Measurements from ENCODE around the gene TEK.
"Not testable (repeated sequence)": the region's sequence is repeated elsewhere in the genome, so short reads cannot be mapped to it uniquely, and the experiment has no call there.

Gene TEK

GRCh38 chr9:27194401-27195091 lies 85.5 kb downstream of the TEK start:
- DNase-seq (ENCODE audit: low read depth in 1 of 2, low spot score in 1 of 2): no peak
- TF ChIP-seq JUND (IDR thresholded peaks at IDR 0.05; ENCODE audit: low read depth): no peak
- in situ Hi-C loops (cut with HindIII; ENCODE audit: low pct_unique_long_range_greater_than_20kb, low sequenced_read_pairs): no loop called here

DNA sequence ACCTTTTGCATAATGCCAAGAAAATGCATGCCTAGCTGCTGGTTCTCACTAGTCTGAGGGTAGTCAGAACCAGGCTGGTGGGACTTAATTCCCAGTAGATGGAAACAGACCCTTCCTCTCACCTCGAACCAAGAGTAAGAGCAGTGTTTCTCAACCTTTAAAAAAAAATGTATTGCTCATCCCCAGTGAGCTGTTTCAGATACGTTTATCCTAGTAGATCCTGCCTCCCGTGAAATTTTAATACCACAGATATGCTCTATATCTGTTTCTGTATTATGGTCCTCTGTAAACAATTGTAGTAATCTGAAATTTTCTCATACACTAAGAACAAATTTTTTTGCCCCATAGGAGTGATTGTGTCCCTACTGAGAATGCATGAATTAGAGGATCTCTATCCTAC lies 86.2 kb downstream of the TEK start:
- DNase-seq (ENCODE audit: low read depth in 1 of 2, low spot score in 1 of 2): no peak
- no peak for TF ChIP-seq JUND (IDR thresholded peaks at IDR 0.05; ENCODE audit: low read depth)
- in situ Hi-C loops (cut with HindIII; ENCODE audit: low pct_unique_long_range_greater_than_20kb, low sequenced_read_pairs): no loop called here

GRCh38 chr9:27196383-27196782 lies 87.4 kb downstream of the TEK start:
- no peak for TF ChIP-seq JUND (IDR thresholded peaks at IDR 0.05; ENCODE audit: low read depth)
- no peak for DNase-seq (ENCODE audit: low read depth in 1 of 2, low spot score in 1 of 2)
- in situ Hi-C loops (cut with HindIII; ENCODE audit: low pct_unique_long_range_greater_than_20kb, low sequenced_read_pairs): no loop called here

DNA sequence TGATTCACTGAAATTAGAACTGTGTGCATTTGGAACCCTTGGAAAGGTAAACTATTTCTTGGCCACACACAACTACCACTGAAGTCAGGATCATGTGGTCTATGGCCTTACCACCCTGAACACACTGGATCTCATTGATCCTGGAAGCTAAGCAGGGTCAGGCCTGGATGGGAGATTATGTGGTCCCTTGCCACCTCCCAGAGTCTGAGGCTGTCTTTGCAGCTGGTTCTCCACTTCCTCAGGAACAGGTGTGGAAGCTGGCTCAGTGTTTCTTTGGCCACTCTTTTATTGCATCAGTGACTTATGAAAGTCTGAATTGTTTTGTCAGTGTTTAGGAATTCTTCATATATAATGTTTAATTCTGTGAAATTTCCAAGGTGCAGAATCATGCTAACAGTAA lies 89.2 kb downstream of the TEK start:
- TF ChIP-seq JUND (IDR thresholded peaks at IDR 0.05; ENCODE audit: low read depth): no peak
- in situ Hi-C loops (cut with HindIII; ENCODE audit: low pct_unique_long_range_greater_than_20kb, low sequenced_read_pairs): no loop called here
- DNase-seq (ENCODE audit: low read depth in 1 of 2, low spot score in 1 of 2): peak in 1 of 2 experiments; percentile 9

GRCh38 chr9:27202056-27202455 lies 93.0 kb downstream of the TEK start:
- TF ChIP-seq JUND (IDR thresholded peaks at IDR 0.05; ENCODE audit: low read depth): no peak
- in situ Hi-C loops (cut with HindIII; ENCODE audit: low pct_unique_long_range_greater_than_20kb, low sequenced_read_pairs): no loop called here
- no peak for DNase-seq (ENCODE audit: low read depth in 1 of 2, low spot score in 1 of 2)

DNA sequence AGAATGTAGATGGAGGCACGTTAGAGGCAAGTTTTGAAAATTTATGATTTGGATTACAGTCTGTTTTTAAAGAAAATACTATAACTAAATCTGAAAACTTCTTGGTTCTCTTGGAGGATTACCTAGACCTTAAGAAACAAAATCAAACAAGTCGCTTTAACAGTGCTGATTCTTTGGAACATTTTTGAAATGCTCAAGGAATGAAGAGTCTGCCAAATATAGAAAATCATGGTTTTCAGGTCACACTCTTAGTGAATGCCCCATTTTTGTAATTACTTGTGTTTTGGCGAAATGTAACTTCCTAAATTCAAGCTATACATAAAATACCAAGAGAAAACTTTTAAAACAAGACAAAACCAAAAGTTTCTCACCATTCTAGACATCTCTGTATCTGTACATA lies 94.8 kb downstream of the TEK start:
- in situ Hi-C loops (cut with HindIII; ENCODE audit: low pct_unique_long_range_greater_than_20kb, low sequenced_read_pairs): no loop called here
- no peak for DNase-seq (ENCODE audit: low read depth in 1 of 2, low spot score in 1 of 2)
- no peak for TF ChIP-seq JUND (IDR thresholded peaks at IDR 0.05; ENCODE audit: low read depth)

DNA sequence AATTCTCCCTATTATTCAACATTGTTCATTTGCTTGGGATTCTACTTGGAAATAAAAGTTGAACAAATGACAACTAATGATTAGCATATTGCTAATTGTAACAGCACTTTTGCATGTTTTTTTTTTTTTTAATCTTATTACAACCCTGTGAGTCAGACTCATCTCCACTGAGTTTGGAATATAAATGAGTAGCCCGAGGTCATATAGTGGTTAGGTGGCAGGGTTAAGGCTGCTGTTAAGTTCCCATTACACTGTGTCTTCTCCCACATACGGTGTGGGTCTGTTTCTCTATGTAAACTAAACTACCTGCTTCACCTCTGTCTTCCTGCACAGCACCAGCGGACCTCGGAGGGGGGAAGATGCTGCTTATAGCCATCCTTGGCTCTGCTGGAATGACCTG lies 95.6 kb downstream of the TEK start:
- in situ Hi-C loops (cut with HindIII; ENCODE audit: low pct_unique_long_range_greater_than_20kb, low sequenced_read_pairs): no loop called here
- no peak for DNase-seq (ENCODE audit: low read depth in 1 of 2, low spot score in 1 of 2)
- no peak for TF ChIP-seq JUND (IDR thresholded peaks at IDR 0.05; ENCODE audit: low read depth)

DNA sequence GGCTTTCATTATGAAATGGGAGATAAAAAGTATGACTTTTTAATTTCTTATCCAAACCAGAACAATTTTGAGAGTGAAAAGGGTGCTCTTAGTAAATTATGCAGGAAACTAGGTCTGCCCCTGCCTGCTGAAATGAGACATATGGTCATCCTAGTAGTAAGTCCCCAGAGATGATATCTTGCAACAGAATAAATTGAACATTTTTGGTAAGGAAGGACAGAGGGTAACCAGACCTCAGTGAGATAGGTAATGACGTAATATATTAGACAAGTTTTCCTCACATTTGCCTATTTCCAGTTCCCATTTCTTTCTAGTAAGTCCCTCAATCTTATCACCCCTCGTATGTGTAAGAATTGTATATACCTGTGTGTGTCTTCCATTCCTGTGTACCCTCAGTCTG lies 96.2 kb downstream of the TEK start:
- in situ Hi-C loops (cut with HindIII; ENCODE audit: low pct_unique_long_range_greater_than_20kb, low sequenced_read_pairs): no loop called here
- DNase-seq (ENCODE audit: low read depth in 1 of 2, low spot score in 1 of 2): no peak
- TF ChIP-seq JUND (IDR thresholded peaks at IDR 0.05; ENCODE audit: low read depth): no peak

DNA sequence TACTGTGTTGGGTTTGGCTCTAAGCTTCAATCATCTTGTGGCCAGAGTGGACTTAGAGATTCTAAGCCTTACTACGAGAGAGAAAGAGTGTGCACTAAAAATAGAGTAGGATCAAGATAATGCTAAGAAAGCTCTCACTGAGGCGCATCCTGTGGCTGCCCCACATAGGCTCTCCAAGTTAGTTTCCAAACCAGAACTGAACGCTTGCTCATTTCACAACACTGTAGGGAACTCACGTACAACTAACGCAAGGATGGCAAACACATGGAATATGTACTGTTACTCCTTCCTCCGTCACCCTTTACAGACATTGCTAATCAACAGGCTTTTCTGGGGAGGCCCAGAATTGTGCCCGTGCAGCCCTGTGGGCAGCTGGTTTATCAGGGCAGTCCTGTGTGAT lies 97.0 kb downstream of the TEK start:
- DNase-seq (ENCODE audit: low read depth in 1 of 2, low spot score in 1 of 2): no peak
- no peak for TF ChIP-seq JUND (IDR thresholded peaks at IDR 0.05; ENCODE audit: low read depth)
- in situ Hi-C loops (cut with HindIII; ENCODE audit: low pct_unique_long_range_greater_than_20kb, low sequenced_read_pairs): no loop called here

DNA sequence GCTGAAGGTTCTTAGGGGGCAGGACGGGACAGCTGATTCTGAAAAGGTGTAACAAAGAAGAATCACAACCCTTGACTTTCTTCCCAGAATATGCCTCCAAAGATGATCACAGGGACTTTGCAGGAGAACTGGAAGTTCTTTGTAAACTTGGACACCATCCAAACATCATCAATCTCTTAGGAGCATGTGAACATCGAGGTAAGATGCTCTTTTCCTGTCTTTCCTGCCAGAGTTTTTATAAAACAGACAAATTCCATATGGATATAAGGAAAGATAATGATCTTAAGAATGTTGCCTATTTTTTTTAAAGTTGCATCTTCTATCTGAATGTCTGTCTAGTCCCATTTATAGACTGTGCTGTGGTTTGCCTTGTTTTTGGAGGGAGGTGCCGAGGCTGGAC lies 100.0 kb downstream of the TEK start:
- TF ChIP-seq JUND (IDR thresholded peaks at IDR 0.05; ENCODE audit: low read depth): no peak
- in situ Hi-C loops (cut with HindIII; ENCODE audit: low pct_unique_long_range_greater_than_20kb, low sequenced_read_pairs): no loop called here

DNA sequence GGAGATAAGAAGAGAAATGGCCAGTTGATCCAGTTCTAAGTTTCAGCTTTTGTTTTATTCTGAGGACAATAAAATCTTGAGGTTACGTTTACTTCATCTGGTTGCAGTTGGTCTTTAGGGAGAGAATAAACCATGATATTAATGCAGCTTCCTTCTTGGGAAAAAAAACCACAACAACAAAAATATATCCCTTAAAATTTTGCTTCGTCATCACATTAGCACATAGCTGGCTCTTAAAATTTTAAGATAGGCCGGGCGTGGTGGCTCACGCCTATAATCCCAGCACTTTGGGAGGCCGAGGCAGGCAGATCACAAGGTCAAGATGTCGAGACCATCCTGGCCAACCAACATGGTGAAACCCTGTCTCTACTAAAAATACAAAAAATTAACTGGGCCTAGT lies 101.6 kb downstream of the TEK start:
- in situ Hi-C loops (cut with HindIII; ENCODE audit: low pct_unique_long_range_greater_than_20kb, low sequenced_read_pairs): no loop called here
- TF ChIP-seq JUND (IDR thresholded peaks at IDR 0.05; ENCODE audit: low read depth): no peak
- DNase-seq (ENCODE audit: low read depth in 1 of 2, low spot score in 1 of 2): no peak

More for the DNA sequence above, 100.0 kb downstream of the TEK start:
- DNase-seq (ENCODE audit: low read depth in 1 of 2, low spot score in 1 of 2): no peak

GRCh38 chr9:27212191-27212590 lies 103.2 kb downstream of the TEK start:
- DNase-seq (ENCODE audit: low read depth in 1 of 2, low spot score in 1 of 2): no peak
- no peak for TF ChIP-seq JUND (IDR thresholded peaks at IDR 0.05; ENCODE audit: low read depth)
- in situ Hi-C loops (cut with HindIII; ENCODE audit: low pct_unique_long_range_greater_than_20kb, low sequenced_read_pairs): no loop called here

- peak in 1 of 2 experiments; percentile 46 for DNase-seq (ENCODE audit: low read depth in 1 of 2, low spot score in 1 of 2)
- in situ Hi-C loops (cut with HindIII; ENCODE audit: low pct_unique_long_range_greater_than_20kb, low sequenced_read_pairs): no loop called here
- TF ChIP-seq JUND (IDR thresholded peaks at IDR 0.05; ENCODE audit: low read depth): no peak
Observed at GRCh38 chr9:27212621-27213020, 103.6 kb downstream of the TEK start.

GRCh38 chr9:27227192-27227591 lies 118.2 kb downstream of the TEK start:
- in situ Hi-C loops (cut with HindIII; ENCODE audit: low pct_unique_long_range_greater_than_20kb, low sequenced_read_pairs): no loop called here
- DNase-seq (ENCODE audit: low read depth in 1 of 2, low spot score in 1 of 2): no peak
- no peak for TF ChIP-seq JUND (IDR thresholded peaks at IDR 0.05; ENCODE audit: low read depth)

- in situ Hi-C loops (cut with HindIII; ENCODE audit: low pct_unique_long_range_greater_than_20kb, low sequenced_read_pairs): not testable (repeated sequence)
- peak in 1 of 2 experiments; percentile 18 for DNase-seq (ENCODE audit: low read depth in 1 of 2, low spot score in 1 of 2)
Observed at GRCh38 chr9:27239648-27240047, 130.6 kb downstream of the TEK start.

All from T47D (cell line).